HepG2 (cell line): ENCODE results near the gene SOBP.

Experiments
- FOXJ3 ChIP-seq: sonication (generic); formaldehyde crosslinking; IDR thresholded peaks from 2 replicates; pipeline ENCODE4 v1.4.0; 2020; ENCODE audit warnings: missing genetic modification reagents, mild to moderate bottlenecking, borderline replicate concordance
- FOXK1 ChIP-seq: sonication (generic); formaldehyde crosslinking; IDR thresholded peaks from 2 replicates; pipeline ENCODE4 v1.4.0; 2020; ENCODE audit warnings: low read depth, missing genetic modification reagents, borderline replicate concordance
- MAZ ChIP-seq, 2 experiments: sonication (generic) in 1 of 2; formaldehyde crosslinking in 1 of 2; IDR thresholded peaks; 2 replicates each; pipeline versions ENCODE4 v1.5.0 to v1.6.1; 2012 to 2020; ENCODE audit warnings: low read depth in 2 of 2, mild to moderate bottlenecking in 2 of 2, borderline replicate concordance in 1 of 2, improper control_type of control experiment in 1 of 2, low read length in 1 of 2, missing genetic modification reagents in 1 of 2, moderate library complexity in 1 of 2
- PITX1 ChIP-seq: sonication (generic); formaldehyde crosslinking; IDR thresholded peaks from 2 replicates; pipeline ENCODE4 v1.5.1; 2020; ENCODE audit warnings: mild to moderate bottlenecking, missing genetic modification reagents
- POLR2A ChIP-seq, 2 experiments: IDR thresholded peaks; 2 replicates each; pipeline ENCODE4 v1.6.1; 2011; ENCODE audit warnings: low read depth in 2 of 2, low read length in 2 of 2, mild to moderate bottlenecking in 1 of 2, moderate library complexity in 1 of 2; ENCODE audit not compliant: insufficient read depth in 1 of 2
- ZBTB8A ChIP-seq: sonication (generic); formaldehyde crosslinking; IDR thresholded peaks from 2 replicates; pipeline ENCODE4 v1.4.0; 2020; ENCODE audit warnings: mild to moderate bottlenecking, low read depth, missing genetic modification reagents, borderline replicate concordance
- TF ChIP-seq, protein P1 (sequence below): IDR thresholded peaks from 2 replicates; pipeline ENCODE4 v1.6.1; 2012; ENCODE audit warnings: inconsistent platforms

DNA sequence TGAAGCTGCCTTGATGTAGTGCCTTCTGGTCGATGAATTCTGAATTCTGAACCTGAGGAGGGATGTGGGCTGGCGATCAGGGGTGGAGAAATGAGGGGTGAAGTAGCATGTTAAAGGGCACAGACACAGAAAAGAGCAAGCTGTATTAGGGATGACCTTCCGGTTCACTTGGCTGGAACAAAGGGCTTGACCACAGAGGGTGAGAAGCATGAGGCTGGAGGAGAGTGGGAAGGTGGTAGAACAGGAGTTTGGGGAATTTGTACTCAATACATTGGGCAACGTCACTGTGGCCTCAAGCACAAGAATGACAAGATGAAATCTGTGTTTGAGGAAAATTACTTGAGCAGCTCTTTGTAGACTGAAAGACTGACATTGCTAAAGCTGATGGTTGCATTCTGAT, 155.8 kb downstream of the SOBP start:
- TF ChIP-seq FOXK1 (CRISPR knock-in tag) (no peak), FOXJ3 (CRISPR knock-in tag) (no peak), POLR2A (IDR thresholded peaks at IDR 0.05; ENCODE audit: insufficient read depth in 1 of 2, low read depth in 2 of 2, low read length in 2 of 2) (no peak), MAZ (IDR thresholded peaks at IDR 0.05; ENCODE audit: borderline replicate concordance, low read depth, low read length) (no peak), MAZ (CRISPR knock-in tag; IDR thresholded peaks at IDR 0.05; ENCODE audit: low read depth) (no peak), ZBTB8A (no peak), PITX1 (CRISPR knock-in tag) (no peak)
- TF ChIP-seq, protein P1, sequence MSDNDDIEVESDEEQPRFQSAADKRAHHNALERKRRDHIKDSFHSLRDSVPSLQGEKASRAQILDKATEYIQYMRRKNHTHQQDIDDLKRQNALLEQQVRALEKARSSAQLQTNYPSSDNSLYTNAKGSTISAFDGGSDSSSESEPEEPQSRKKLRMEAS: no peak
